ENCODE data around the gene CFP.

Gene CFP

DNA sequence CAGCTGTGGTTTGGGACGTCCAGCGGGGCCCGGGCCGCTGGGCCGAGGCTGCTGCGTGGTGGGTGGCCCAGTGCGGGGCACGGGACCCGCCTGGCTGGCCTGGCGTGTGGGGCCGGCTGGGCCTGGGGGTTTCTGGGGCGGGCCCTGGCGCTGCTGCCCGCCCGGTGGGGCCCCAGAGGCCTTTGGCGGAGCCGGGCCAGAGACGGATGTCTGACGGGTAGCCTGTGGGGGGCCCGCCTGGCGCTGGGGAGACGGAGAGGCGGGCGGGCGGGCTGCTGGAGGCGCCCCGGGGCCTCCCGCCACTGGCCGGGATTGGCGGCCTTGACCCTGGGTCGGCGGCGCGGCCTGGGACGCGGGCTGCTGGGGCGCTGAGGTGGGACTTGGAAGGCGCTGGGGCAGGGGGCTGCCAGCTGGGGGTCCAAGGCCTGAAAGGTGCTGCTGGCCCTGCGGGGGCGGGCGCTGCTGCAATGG, 55.6 kb downstream of the CFP start:
- DNase-seq (ENCODE audit: low read depth): no peak

DNA sequence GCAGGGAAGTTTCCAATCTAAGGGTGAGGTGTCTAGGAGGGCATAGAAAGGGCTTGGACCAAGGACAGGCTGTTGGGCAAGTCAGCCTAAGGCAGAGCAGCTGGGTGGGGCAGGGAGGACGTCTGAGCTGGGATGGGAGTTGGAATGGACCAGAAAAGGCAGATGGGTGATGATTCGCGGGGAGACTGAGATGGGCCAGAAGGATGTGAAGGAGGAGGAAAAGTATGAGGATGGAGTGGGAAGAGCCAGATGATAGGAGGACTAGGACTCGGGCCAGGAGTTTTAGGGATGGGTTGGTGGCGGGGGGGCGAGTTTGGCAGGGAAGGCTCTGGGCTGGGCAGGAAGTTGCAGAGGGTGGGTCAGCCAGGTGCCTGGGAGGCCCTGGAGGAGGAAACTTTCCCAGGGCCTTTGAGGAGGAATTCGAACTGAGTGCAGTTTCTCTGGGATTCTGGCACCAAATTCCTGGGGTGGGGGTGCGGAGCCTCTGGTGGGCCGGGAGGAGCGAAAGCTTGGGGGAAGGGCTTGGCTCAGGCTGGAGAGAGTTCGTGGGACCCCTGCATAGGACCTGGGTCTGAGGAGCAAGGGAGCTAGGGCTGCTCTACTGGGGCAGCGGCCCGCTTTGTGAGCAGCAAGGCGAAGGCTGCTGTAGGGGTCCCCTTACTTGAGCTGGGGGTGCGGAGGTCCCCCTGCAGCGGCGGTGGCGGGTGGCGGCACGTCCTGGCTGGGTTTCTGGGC, 56.2 kb downstream of the CFP start:
- DNase-seq (ENCODE audit: low read depth): no peak
